ENCODE results near the gene WDR74.

- peak; percentile 86 to 99 (median 98) for TF ChIP-seq CTCF (IDR thresholded peaks at IDR 0.05)
- TF ChIP-seq POLR2A (IDR thresholded peaks at IDR 0.05) = no peak
Observed at GRCh38 chr11:62786318-62787004, 52.9 kb downstream of the WDR74 start.

Measured in body of pancreas (tissue), 4 donors.